Limb (tissue), 2 donors: ENCODE results near the gene ME2.
"Not testable (repeated sequence)": the region's sequence is repeated elsewhere in the genome, so short reads cannot be mapped to it uniquely, and the experiment has no call there.

Experiments used
- DNase-seq, 2 donors: peaks; one replicate each; pipeline ENCODE4 v3.0.0-alpha.2; 2016; ENCODE audit errors: extremely low spot score in 2 of 2

Gene ME2

DNA sequence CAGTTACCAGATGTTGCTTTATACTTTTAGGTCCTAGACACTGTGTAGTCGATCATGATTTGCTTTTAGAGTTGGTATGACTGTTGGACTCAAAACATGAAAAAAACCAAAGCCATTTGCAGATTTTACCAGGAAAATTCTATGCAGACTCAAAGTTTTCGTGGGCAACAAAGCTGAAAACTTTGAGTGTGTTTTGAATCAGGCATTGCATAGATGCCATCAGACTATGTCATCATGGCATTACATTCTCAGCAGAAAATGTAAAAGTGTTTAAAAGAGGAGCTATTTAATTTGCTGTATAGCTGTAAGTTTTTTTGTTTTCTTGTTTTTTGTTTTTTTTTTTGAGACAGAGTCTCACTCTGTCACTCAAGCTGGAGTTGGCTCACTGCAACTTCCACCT is 45.5 kb downstream of the ME2 start:
- no peak for DNase-seq

GRCh38 chr18:50926521-50926920 is 47.6 kb downstream of the ME2 start:
- no peak for DNase-seq

- no peak for DNase-seq
Measured at GRCh38 chr18:50928551-50928950, 49.6 kb downstream of the ME2 start.

DNA sequence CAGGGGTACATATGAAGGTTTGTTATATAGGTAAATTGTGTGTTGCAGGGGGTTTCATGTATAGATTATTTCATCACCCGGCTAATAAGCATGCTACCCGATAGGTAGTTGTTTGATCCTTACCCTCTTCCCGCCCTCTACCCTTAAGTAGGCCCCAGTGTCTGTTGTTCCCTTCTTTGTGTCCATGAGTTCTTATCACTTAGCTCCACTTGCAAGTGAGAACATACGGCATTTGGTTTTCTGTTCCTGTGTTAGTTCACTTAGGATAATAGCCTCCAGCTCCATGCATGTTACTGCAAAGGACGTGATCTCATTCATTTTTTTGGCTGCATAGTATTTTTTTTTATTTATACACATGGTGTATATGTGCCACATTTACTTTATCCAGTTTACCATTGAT is 54.8 kb downstream of the ME2 start:
- no peak for DNase-seq

- DNase-seq: no peak
Measured at GRCh38 chr18:50934545-50935211, 55.8 kb downstream of the ME2 start.

- no peak for DNase-seq
Measured at GRCh38 chr18:50935493-50936191, 56.7 kb downstream of the ME2 start.

DNA sequence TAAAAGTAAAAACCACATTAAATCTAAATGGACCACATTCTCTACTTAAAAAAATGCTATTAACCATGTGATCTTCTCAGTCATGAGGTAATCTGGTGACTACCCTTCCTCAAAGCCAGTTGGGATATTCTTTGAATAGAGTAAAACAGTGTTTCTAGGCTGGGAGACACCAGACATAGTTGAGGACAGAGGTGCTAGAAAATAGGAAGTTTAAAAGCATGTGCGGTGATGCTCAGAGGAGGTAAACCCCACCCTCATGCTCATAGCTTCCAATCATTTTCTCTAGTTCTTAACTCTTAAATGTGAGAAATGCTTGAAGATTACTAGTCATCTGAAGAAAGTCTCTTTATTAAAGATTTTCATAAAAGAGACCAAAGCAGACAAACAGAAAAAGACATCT is 58.3 kb downstream of the ME2 start:
- DNase-seq: no peak

DNA sequence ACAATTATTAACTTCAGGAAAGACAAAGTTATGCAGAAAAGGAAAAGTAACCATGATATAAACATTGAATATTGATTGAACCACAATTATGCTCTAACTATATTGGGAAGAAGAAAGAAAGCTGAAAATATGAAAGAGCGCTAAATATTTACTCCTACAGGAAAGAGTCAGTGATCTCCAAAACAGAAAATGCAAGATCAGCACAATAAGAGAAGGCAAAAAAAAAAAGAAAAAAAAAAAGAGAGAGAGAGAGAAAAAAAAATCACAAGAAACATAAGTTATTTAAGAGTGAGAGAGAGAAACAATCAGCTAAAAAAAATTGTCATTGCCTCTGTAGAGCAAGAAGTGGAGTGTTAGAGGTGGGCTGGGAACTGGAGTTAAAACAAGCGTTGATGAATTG is 60.0 kb downstream of the ME2 start:
- no peak for DNase-seq

DNA sequence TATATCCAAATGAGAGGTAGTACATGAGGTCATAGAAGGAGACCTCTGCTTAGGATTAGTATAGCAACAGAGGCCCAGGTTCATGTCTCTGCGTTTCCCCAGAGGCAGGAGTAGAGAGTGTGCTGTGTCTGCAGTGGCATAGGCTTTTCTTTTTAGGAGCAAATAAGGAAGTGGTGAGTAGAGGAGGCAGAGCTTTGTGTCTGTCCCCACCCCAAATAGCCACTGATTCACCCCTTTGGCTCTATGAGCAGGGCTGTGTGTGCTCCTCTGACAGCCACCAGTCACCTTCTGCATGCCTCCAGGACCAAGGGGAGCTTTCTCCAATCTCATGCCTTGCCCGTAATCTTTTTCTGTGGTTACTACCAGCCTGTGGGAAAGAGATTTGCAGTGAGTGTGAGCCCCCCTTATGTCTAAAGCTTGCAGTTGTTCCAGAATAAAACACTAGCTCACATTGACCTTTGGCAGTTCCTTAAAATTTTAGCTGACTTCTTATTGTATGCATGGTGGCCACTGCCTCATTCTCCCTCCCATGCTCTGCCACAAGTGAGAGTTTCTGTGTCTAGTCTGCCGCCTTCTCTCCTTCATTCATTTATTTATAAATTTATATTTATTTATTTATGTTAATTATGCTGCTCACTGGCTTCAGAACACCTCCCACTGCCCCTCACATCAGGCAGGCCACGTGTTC is 65.5 kb downstream of the ME2 start:
- DNase-seq: no peak

DNA sequence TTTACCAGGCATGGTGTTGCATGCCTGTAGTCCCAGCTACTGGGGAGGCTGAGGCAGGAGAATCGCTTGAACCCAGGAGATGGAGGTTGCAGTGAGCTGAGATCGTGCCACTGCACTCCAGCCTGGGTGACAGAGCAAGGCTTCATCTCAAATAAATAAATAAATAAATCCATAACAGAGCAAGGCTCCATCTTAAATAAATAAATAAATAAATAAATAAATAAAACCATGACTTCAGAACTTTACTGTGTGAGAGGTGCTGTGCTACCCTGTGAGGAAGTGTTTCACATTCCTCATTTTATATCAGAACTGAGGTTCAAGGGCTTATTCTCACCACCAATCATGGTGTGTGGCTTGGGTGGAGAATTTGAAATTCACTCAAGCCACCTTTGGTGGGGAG is 67.0 kb downstream of the ME2 start:
- not testable (repeated sequence) for DNase-seq

GRCh38 chr18:50947899-50948298 is 69.0 kb downstream of the ME2 start:
- no peak for DNase-seq

DNA sequence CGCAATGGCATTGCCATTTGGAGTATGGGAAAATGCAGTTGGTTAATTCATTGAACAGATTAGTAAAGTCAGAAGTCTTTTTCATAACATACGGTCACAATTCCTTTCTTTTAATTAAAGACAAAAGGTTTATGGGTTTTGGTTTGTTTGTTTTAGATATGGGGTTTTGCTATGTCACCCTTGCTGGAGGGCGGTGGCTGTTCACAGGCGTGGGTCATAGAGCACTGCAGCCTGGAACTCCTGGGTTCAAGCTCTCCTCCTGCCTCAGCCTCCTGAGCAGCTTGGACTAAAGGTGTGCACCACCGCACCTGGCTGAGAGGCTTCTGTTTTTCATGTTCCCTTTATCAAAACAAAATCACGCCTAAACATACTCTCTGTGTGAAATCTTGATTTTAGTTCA is 70.3 kb downstream of the ME2 start:
- no peak for DNase-seq

- no peak for DNase-seq
Measured at GRCh38 chr18:50950626-50951025, 71.7 kb downstream of the ME2 start.

GRCh38 chr18:50953822-50954221 is 74.9 kb downstream of the ME2 start:
- no peak for DNase-seq

GRCh38 chr18:50955253-50955652 is 76.3 kb downstream of the ME2 start:
- DNase-seq: no peak

- DNase-seq: no peak
Measured at GRCh38 chr18:50956116-50956515, 77.2 kb downstream of the ME2 start.

GRCh38 chr18:50961974-50962373 is 83.1 kb downstream of the ME2 start:
- no peak for DNase-seq

DNA sequence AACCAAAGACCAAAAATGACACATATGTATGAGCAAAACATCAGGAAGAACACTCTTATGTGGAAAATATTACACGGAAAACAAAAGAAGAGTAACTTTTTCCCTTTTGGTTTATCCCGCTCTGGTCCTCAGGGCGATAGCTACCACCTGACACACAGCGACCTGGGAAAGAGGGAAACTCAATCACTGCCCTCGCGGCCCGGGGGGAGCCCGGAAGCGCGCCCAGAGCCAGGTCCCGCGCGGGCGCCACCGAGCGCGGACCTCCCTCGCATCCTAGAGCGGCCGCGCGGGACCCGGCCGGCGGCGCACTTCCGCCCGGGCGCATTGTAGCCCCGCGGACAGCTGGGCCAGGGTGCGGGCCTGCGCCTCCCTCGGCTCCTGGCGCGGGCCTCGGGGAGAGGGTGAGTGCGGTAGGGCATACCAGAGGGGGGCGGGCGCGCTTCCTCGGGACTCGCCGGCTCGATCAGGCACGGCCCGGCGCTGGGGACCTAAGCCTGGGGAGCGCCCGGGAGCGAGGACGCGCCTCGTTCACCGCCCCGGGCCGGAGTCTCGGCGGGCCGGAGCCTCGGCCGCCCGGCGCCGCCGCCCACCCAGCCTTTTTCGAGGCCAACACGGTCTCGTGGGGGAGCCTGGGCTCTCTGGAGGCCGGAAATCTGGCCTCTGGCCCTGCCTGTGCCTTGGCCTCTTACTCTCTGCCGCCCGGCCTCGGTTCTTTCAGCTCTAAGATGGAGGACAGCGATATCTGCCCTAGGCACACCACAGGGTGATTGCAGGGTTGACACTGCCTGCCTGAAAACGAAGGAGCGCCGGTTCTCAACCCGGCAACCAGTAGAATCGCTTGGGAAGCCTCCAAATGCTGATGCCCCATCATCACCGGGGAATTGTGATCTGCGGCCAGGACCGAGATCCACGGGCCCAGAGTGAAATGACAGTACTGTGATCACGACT is 89.1 kb downstream of the ME2 start, which contains the start of gene ELAC1:
ELAC1 (plus strand) TSS at position 327 of the 948 bp plus-strand sequence. CDS start 6,365 bp downstream, outside the sequence.
- DNase-seq: peak; percentile 62 to 86

DNA sequence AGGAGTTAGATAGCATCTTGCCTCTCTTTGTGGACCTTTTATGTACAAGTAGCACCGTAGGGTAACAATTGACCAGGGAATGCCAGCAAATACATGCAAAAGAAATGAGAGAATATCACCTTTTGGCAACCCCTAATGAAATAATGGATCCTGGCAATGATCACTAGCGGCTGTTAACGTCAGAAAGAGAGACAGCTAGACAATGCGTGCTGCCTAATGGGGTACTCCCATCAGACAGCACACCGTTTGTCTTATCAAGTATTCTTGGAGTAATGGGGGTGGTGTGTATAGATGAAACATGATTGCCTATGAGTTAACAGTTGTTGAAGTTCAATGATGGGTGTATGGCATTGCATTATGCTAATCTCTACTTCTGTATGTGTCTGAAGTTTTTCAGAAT is 90.5 kb downstream of the ME2 start:
- no peak for DNase-seq

GRCh38 chr18:50970006-50970405 is 91.1 kb downstream of the ME2 start:
- no peak for DNase-seq

- DNase-seq: not testable (repeated sequence)
Measured at GRCh38 chr18:50972404-50972803, 93.5 kb downstream of the ME2 start.
